Adrenal gland (tissue), 12 donors: ENCODE measurements around the gene WWOX. TPM values are rescaled to one million over a fixed set of nuclear protein-coding genes. Genes with fewer than 3 reads are reported as not detected.

Experiments used
- DNase-seq, 7 donors: peaks; one replicate each; pipeline ENCODE4 v3.0.0-alpha.2; 2019 to 2020
- H3K27ac ChIP-seq, 5 donors: fragments of 200-600 bp; sonication (generic) in 4 of 5; 1 replicate in 3 of 5; 2 replicates in 2 of 5; pipeline versions ENCODE4 v1.5.1 to v1.8.0; 2016 to 2020; ENCODE audit warnings: mild to moderate bottlenecking in 1 of 5
- H3K27me3 ChIP-seq: fragments of 200-600 bp; 2 replicates; pipeline ENCODE4 v1.8.0; 2021
- H3K36me3 ChIP-seq, 2 donors: fragments of 200-600 bp; replicated peaks in 1 of 2; 1 replicate in 1 of 2; 2 replicates in 1 of 2; pipeline versions ENCODE4 v1.5.1 to v1.8.0; 2018 to 2022
- H3K4me1 ChIP-seq, 2 donors: fragments of 200-600 bp; replicated peaks in 1 of 2; 1 replicate in 1 of 2; 2 replicates in 1 of 2; pipeline versions ENCODE4 v1.5.1 to v1.8.0; 2018 to 2021
- H3K4me3 ChIP-seq, 4 donors: fragments of 200-600 bp; sonication (generic) in 3 of 4; one replicate each; pipeline ENCODE4 v1.5.1; 2016 to 2018
- H3K9me3 ChIP-seq, 3 donors: fragments of 200-600 bp; sonication (generic) in 1 of 3; replicated peaks in 1 of 3; 1 replicate in 2 of 3; 2 replicates in 1 of 3; pipeline versions ENCODE4 v1.5.1 to v1.8.0; 2016 to 2021
- POLR2A ChIP-seq, 2 donors: fragments of 450-650 bp; IDR thresholded peaks; one replicate each; pipeline ENCODE4 v1.6.1; 2017; ENCODE audit warnings: antibody characterized with exemption in 2 of 2, mild to moderate bottlenecking in 2 of 2, moderate library complexity in 1 of 2
- WGBS, 4 donors: extraction: QIAGEN DNeasy Blood & Tissue Kit in 2 of 4; methylation state at CpG; one replicate each; pipeline versions ENCODE4 v1.1.5 to v1.1.7; 2013 to 2017; 5-methylcytosine and 5-hydroxymethylcytosine counted together
- intact Hi-C, 2 donors: fragments of 100-400 bp; cut with DNase I; formaldehyde crosslinking; loops; one replicate each; pipeline versions ENCODE4 v1.14.1 to v1.15.0; 2022 to 2023
- polyA plus RNA-seq, 3 donors: library from polyadenylated mRNA; stranded (reverse); fragments of 200-250 nt in 2 of 3; fragments of 350-450 nt in 1 of 3; fragmentation: Illumina TruSeq in 1 of 3; extraction: RNeasy Lipid Tissue Mini Kit (QIAGEN cat#74804) in 1 of 3; gene quantifications; one replicate each; pipeline ENCODE4 v1.2.3, GENCODE V29; 2013 to 2014
- total RNA-seq, 9 donors: library from RNA; depleted of rRNA in 4 of 9; stranded (reverse); fragments of >200 nt in 4 of 9; fragments of 120-200 nt in 1 of 9; fragmentation: NEBNext Ultra II Directional in 1 of 9; extraction: Animal tissue kit (Norgen Biotek cat#: 25700) in 1 of 9; gene quantifications; one replicate each; pipeline versions ENCODE4 v1.1.0 to v1.2.4, GENCODE V29; 2013 to 2023
- TF ChIP-seq, protein P1 (sequence below), 6 experiments: fragments of 450-650 bp in 4 of 6; fragments of 200-600 bp in 2 of 6; sonication (generic) in 1 of 6; IDR thresholded peaks; 1 replicate in 5 of 6; 2 replicates in 1 of 6; pipeline versions ENCODE4 v1.5.1 to v1.8.0; 2016 to 2021; ENCODE audit warnings: antibody characterized with exemption in 6 of 6, mild to moderate bottlenecking in 2 of 6, moderate library complexity in 1 of 6
- donor health status: healthy with polysubstance abuse.
- donor health status: Bipolar disorder and iron deficiency.
- donor health status: DM: yes; HTN: yes; CAD: no.
- donor health status: DM: no; HTN: no; CAD: no.
- donor health status: DM: no; HTN: no; CAD: no.
- donor health status: DM: yes; HTN: yes; CAD: no.

WWOX gene
- total and polyA plus RNA-seq, 12 donors = 11.8 to 74.6 (median 20.5) TPM

DNA sequence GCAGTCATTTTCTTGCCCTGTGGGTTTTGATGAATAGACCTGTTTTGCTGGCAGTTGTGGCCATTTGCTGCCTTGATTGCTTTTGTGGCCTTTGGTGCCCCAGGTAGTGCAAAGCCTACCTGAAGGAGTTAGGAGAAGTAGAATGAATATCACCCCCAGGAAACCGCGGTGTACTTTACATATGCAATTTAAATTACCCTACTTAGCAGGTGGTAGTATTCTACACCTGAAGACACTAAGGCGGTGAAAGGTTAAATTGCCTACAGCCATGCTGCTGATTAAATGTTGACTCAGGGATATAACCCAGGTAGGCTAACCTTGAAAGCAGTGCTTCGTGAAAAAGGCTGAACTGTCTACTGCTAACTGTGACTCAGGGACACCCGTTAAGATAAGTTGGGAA lies 27.2 kb upstream of the WWOX start:
- H3K36me3 ChIP-seq = no peaks in the 10 kb centered on the region
- no peak for DNase-seq
- no peaks in the 10 kb centered on the region for H3K4me1 ChIP-seq
- TF ChIP-seq POLR2A (IDR thresholded peaks at IDR 0.05) = no peak
- TF ChIP-seq, protein P1, sequence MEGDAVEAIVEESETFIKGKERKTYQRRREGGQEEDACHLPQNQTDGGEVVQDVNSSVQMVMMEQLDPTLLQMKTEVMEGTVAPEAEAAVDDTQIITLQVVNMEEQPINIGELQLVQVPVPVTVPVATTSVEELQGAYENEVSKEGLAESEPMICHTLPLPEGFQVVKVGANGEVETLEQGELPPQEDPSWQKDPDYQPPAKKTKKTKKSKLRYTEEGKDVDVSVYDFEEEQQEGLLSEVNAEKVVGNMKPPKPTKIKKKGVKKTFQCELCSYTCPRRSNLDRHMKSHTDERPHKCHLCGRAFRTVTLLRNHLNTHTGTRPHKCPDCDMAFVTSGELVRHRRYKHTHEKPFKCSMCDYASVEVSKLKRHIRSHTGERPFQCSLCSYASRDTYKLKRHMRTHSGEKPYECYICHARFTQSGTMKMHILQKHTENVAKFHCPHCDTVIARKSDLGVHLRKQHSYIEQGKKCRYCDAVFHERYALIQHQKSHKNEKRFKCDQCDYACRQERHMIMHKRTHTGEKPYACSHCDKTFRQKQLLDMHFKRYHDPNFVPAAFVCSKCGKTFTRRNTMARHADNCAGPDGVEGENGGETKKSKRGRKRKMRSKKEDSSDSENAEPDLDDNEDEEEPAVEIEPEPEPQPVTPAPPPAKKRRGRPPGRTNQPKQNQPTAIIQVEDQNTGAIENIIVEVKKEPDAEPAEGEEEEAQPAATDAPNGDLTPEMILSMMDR (IDR thresholded peaks at IDR 0.05) = no peak
- H3K27me3 ChIP-seq = no peaks in the 10 kb centered on the region
- H3K9me3 ChIP-seq = no peaks in the 10 kb centered on the region
- 19 to 31% (median 22%) methylated on average over 5 of the region's 5 CpGs for WGBS, 4 donors
- intact Hi-C loops = no loop called here
- no peak overlapping the region for H3K4me3 ChIP-seq
- no peak overlapping the region for H3K27ac ChIP-seq

GRCh38 chr16:78075800-78076199 lies 23.7 kb upstream of the WWOX start:
- H3K4me1 ChIP-seq = no peaks in the 10 kb centered on the region
- peak overlapping the region in 1 of 4 donors; percentile 11 for H3K4me3 ChIP-seq
- TF ChIP-seq, protein P1 (IDR thresholded peaks at IDR 0.05) = no peak
- no peak for TF ChIP-seq POLR2A (IDR thresholded peaks at IDR 0.05)
- H3K27me3 ChIP-seq = no peaks in the 10 kb centered on the region
- H3K36me3 ChIP-seq = no peaks in the 10 kb centered on the region
- intact Hi-C loops = no loop called here
- H3K9me3 ChIP-seq = no peaks in the 10 kb centered on the region
- 69 to 84% (median 77%) methylated on average over 3 of the region's 3 CpGs for WGBS, 4 donors
- H3K27ac ChIP-seq = no peak overlapping the region
- DNase-seq = no peak

- no peaks in the 10 kb centered on the region for H3K4me1 ChIP-seq
- no peak overlapping the region for H3K4me3 ChIP-seq
- H3K27me3 ChIP-seq = no peaks in the 10 kb centered on the region
- TF ChIP-seq, protein P1 (IDR thresholded peaks at IDR 0.05) = no peak
- TF ChIP-seq POLR2A (IDR thresholded peaks at IDR 0.05) = no peak
- H3K36me3 ChIP-seq = no peaks in the 10 kb centered on the region
- intact Hi-C loops = no loop called here
- no peaks in the 10 kb centered on the region for H3K9me3 ChIP-seq
- 76 to 95% (median 83%) methylated on average over 2 to 4 of the region's 4 CpGs for WGBS, 4 donors
- no peak for DNase-seq
- no peak overlapping the region for H3K27ac ChIP-seq
These were observed 18.1 kb upstream of the WWOX start for GRCh38 chr16:78081341-78081740.

DNA sequence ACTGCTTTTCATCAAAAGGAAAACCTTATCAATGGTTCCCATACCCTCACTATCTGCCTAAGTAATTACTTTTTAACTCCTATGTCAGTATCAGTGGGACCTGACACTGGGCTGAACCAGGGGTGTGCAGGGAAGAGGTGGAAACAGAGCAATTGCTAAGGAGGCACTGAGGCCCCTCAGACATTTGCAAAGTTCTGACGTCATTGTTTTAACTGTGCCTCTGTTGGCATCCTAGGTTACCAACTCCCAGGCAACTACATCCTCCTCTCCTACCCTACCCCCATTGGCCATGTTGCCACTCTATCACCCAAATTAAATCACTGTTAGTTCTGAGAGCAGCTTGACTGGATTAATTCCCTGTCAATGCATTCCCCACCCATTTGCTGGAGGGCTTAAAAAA lies 8.0 kb upstream of the WWOX start:
- H3K4me3 ChIP-seq = no peak overlapping the region
- TF ChIP-seq, protein P1 (IDR thresholded peaks at IDR 0.05) = no peak
- TF ChIP-seq POLR2A (IDR thresholded peaks at IDR 0.05) = no peak
- H3K27ac ChIP-seq = no peak overlapping the region
- no peaks in the 10 kb centered on the region for H3K4me1 ChIP-seq
- no peaks in the 10 kb centered on the region for H3K9me3 ChIP-seq
- no peaks in the 10 kb centered on the region for H3K27me3 ChIP-seq
- intact Hi-C loops = no loop called here
- WGBS, 4 donors = 43 to 71% (median 61%) methylated on average over 1 of the region's 1 CpG
- no peaks in the 10 kb centered on the region for H3K36me3 ChIP-seq
- DNase-seq = no peak
